ENCODE measurements around the gene OXTR. TPM values are rescaled to one million over a fixed set of nuclear protein-coding genes. Genes with fewer than 3 reads are reported as not detected.
"Not testable (repeated sequence)": the region's sequence is repeated elsewhere in the genome, so short reads cannot be mapped to it uniquely, and the experiment has no call there.

OXTR gene
- total and polyA plus RNA-seq, 8 donors: 0.05 to 2.4 (median 0.24) TPM

GRCh38 chr3:8722808-8723207 lies 46.6 kb downstream of the OXTR start:
- TF ChIP-seq, protein P1, sequence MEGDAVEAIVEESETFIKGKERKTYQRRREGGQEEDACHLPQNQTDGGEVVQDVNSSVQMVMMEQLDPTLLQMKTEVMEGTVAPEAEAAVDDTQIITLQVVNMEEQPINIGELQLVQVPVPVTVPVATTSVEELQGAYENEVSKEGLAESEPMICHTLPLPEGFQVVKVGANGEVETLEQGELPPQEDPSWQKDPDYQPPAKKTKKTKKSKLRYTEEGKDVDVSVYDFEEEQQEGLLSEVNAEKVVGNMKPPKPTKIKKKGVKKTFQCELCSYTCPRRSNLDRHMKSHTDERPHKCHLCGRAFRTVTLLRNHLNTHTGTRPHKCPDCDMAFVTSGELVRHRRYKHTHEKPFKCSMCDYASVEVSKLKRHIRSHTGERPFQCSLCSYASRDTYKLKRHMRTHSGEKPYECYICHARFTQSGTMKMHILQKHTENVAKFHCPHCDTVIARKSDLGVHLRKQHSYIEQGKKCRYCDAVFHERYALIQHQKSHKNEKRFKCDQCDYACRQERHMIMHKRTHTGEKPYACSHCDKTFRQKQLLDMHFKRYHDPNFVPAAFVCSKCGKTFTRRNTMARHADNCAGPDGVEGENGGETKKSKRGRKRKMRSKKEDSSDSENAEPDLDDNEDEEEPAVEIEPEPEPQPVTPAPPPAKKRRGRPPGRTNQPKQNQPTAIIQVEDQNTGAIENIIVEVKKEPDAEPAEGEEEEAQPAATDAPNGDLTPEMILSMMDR (IDR thresholded peaks at IDR 0.05): no peak
- no peak for DNase-seq
- ATAC-seq: no peak
- H3K27me3 ChIP-seq: no peaks in the 10 kb centered on the region
- no peak for FAIRE-seq
- H3K4me1 ChIP-seq: no peaks in the 10 kb centered on the region
- no peaks in the 10 kb centered on the region for H3K36me3 ChIP-seq
- intact Hi-C loops (cut with DNase I): no loop called here
- no peaks in the 10 kb centered on the region for H3K9me3 ChIP-seq
- H3K27ac ChIP-seq: no peak overlapping the region
- no peak overlapping the region for H3K4me3 ChIP-seq
- WGBS, 2 donors: 70 to 71% methylated on average over 5 of the region's 5 CpGs

DNA sequence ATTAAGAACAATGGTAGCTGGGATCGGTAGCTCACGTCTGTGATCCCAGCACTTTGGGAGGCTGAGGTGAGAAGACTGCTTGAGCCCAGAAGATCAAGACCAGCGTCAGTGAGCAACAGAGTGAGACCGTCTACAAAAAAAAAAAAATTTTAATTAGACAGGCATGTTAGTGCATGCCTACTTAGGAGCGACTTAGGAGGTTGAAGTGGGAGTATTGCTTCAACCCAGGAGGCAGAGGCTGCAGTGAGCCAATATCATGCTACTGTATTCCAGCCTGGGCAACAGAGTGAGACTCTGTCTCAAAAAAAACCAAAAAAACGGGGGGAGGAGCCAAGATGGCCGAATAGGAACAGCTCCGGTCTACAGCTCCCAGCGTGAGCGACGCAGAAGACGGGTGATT lies 53.7 kb downstream of the OXTR start:
- H3K4me3 ChIP-seq; H3K27me3 ChIP-seq; H3K27ac ChIP-seq; FAIRE-seq; H3K4me1 ChIP-seq; ATAC-seq; intact Hi-C loops (cut with DNase I); H3K9me3 ChIP-seq; DNase-seq; H3K36me3 ChIP-seq: not testable (repeated sequence)
- WGBS, 2 donors: 77 to 85% methylated on average over 8 to 12 of the region's 12 CpGs

- H3K36me3 ChIP-seq: no peaks in the 10 kb centered on the region
- no peaks in the 10 kb centered on the region for H3K27me3 ChIP-seq
- WGBS, 2 donors: 68 to 79% methylated on average over 14 of the region's 14 CpGs
- no peaks in the 10 kb centered on the region for H3K9me3 ChIP-seq
- H3K4me3 ChIP-seq: no peak overlapping the region
- H3K27ac ChIP-seq: no peak overlapping the region
- ATAC-seq: no peak
- FAIRE-seq: no peak
- no peak for DNase-seq
- H3K4me1 ChIP-seq: no peaks in the 10 kb centered on the region
- intact Hi-C loops (cut with DNase I): no loop called here
- TF ChIP-seq, protein P1 (IDR thresholded peaks at IDR 0.05): no peak
These were observed 55.3 kb downstream of the OXTR start for GRCh38 chr3:8713901-8714759.

- Histone ChIP-seq H3K4me1 (no peaks in the 10 kb centered on the region), H3K36me3 (no peaks in the 10 kb centered on the region), H3K9me3 (no peaks in the 10 kb centered on the region), H3K27ac (no peak overlapping the region), H3K4me3 (no peak overlapping the region), H3K27me3 (no peaks in the 10 kb centered on the region)
- 51 to 57% methylated on average over 2 of the region's 2 CpGs for WGBS, 2 donors
- DNase-seq (no peak), FAIRE-seq (no peak), ATAC-seq (no peak)
- TF ChIP-seq, protein P1 (IDR thresholded peaks at IDR 0.05): no peak
- intact Hi-C loops (cut with DNase I): no loop called here
These were observed 56.5 kb downstream of the OXTR start for GRCh38 chr3:8712908-8713255.

DNA sequence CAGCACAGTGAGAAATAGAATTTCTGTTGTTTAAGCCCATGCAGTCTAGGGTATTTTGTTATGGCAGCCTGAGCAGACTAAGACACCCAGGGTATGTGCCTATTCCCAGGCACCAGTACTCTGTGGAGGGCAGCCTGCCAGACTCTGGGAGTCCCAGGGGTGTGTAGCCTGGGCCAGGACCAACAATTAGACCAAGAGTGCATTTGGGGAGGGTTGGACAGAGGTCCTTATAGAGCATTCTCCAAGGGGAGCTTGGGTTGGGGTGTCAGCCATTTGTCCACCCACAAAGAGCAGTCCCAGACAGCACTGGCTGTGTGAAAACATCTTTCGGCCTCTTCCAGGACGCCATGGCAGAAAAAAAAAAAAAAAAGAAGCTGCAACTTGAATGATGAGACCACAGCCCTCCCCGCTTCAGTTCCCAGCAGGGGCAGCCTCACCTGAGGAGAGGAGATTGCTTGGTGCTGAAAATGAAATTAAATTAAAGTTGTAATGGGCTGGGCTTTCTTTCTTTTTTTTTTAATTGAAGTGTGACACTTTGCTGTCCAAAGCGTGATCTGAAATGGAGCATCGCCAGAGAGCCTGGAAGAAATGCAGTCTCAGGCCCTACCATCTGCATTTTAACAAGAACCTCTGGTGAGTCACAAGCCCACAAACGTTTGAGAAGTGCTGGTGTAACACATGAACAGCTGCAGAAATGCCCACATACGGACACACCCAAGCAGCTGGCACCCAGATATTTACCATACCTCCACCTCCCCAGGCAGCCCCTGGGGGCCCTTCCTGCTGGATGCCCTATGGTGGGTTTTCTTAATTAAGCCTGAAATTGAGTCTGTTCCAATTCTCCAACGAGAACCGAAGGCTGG lies 57.1 kb downstream of the OXTR start:
- no peaks in the 10 kb centered on the region for H3K9me3 ChIP-seq
- no peak for DNase-seq
- WGBS, 2 donors: 46 to 58% methylated on average over 9 of the region's 9 CpGs

More for the DNA sequence above, 57.1 kb downstream of the OXTR start:
- no peak overlapping the region for H3K27ac ChIP-seq
- intact Hi-C loops (cut with DNase I): no loop called here
- H3K4me3 ChIP-seq: no peak overlapping the region
- no peak for ATAC-seq
- TF ChIP-seq, protein P1 (IDR thresholded peaks at IDR 0.05): no peak
- no peak for FAIRE-seq
- no peaks in the 10 kb centered on the region for H3K36me3 ChIP-seq
- no peaks in the 10 kb centered on the region for H3K4me1 ChIP-seq
- no peaks in the 10 kb centered on the region for H3K27me3 ChIP-seq
